ENCODE data around the gene TUBGCP6.
A peak's percentile ranks its signal among the peaks of the same experiment; 100 is the strongest.

TUBGCP6 gene

GRCh38 chr22:50260801-50261614 is 16.2 kb upstream of the TUBGCP6 start:
- FAIRE-seq (peak; percentile 93), DNase-seq (ENCODE audit: insufficient read length) (peak; percentile 77)
- TF ChIP-seq POLR2A (IDR thresholded peaks at IDR 0.05; ENCODE audit: low read depth, low read length) (peak; percentile 55; the same call in 1 of the 2 replicates), TAF1 (IDR thresholded peaks at IDR 0.05; ENCODE audit: borderline replicate concordance, low read depth, low read length) (no peak), POLR2AphosphoS5 (IDR thresholded peaks at IDR 0.05; ENCODE audit: low read depth, low read length) (peak; percentile 23; the same call in 1 of the 2 replicates)

- no peak for TF ChIP-seq POLR2AphosphoS5 (IDR thresholded peaks at IDR 0.05; ENCODE audit: low read depth, low read length)
- no peak for TF ChIP-seq TAF1 (IDR thresholded peaks at IDR 0.05; ENCODE audit: borderline replicate concordance, low read depth, low read length)
- no peak for TF ChIP-seq POLR2A (IDR thresholded peaks at IDR 0.05; ENCODE audit: low read depth, low read length)
- FAIRE-seq (no peak), DNase-seq (ENCODE audit: insufficient read length) (no peak)
Measured at GRCh38 chr22:50260434-50260800, 15.6 kb upstream of the TUBGCP6 start.

GRCh38 chr22:50259302-50259701 is 14.5 kb upstream of the TUBGCP6 start:
- no peak for DNase-seq (ENCODE audit: insufficient read length)
- no peak for FAIRE-seq
- TF ChIP-seq POLR2A (IDR thresholded peaks at IDR 0.05; ENCODE audit: low read depth, low read length) (no peak), TAF1 (IDR thresholded peaks at IDR 0.05; ENCODE audit: borderline replicate concordance, low read depth, low read length) (no peak), POLR2AphosphoS5 (IDR thresholded peaks at IDR 0.05; ENCODE audit: low read depth, low read length) (no peak)

- no peak for DNase-seq (ENCODE audit: insufficient read length)
- TF ChIP-seq POLR2AphosphoS5 (IDR thresholded peaks at IDR 0.05; ENCODE audit: low read depth, low read length) (no peak), TAF1 (IDR thresholded peaks at IDR 0.05; ENCODE audit: borderline replicate concordance, low read depth, low read length) (no peak), POLR2A (IDR thresholded peaks at IDR 0.05; ENCODE audit: low read depth, low read length) (no peak)
- no peak for FAIRE-seq
Measured at GRCh38 chr22:50258361-50259292, 13.8 kb upstream of the TUBGCP6 start.

GRCh38 chr22:50257451-50258360 is 12.9 kb upstream of the TUBGCP6 start:
- FAIRE-seq (no peak), DNase-seq (ENCODE audit: insufficient read length) (no peak)
- TF ChIP-seq TAF1 (IDR thresholded peaks at IDR 0.05; ENCODE audit: borderline replicate concordance, low read depth, low read length) (no peak), POLR2AphosphoS5 (IDR thresholded peaks at IDR 0.05; ENCODE audit: low read depth, low read length) (no peak), POLR2A (IDR thresholded peaks at IDR 0.05; ENCODE audit: low read depth, low read length) (no peak)

- FAIRE-seq (no peak), DNase-seq (ENCODE audit: insufficient read length) (no peak)
- TF ChIP-seq POLR2A (IDR thresholded peaks at IDR 0.05; ENCODE audit: low read depth, low read length) (no peak), TAF1 (IDR thresholded peaks at IDR 0.05; ENCODE audit: borderline replicate concordance, low read depth, low read length) (no peak), POLR2AphosphoS5 (IDR thresholded peaks at IDR 0.05; ENCODE audit: low read depth, low read length) (no peak)
Measured at GRCh38 chr22:50257041-50257440, 12.2 kb upstream of the TUBGCP6 start.

GRCh38 chr22:50256258-50256862 is 11.5 kb upstream of the TUBGCP6 start:
- no peak for DNase-seq (ENCODE audit: insufficient read length)
- no peak for FAIRE-seq
- TF ChIP-seq POLR2A (IDR thresholded peaks at IDR 0.05; ENCODE audit: low read depth, low read length) (no peak), TAF1 (IDR thresholded peaks at IDR 0.05; ENCODE audit: borderline replicate concordance, low read depth, low read length) (no peak), POLR2AphosphoS5 (IDR thresholded peaks at IDR 0.05; ENCODE audit: low read depth, low read length) (no peak)

GRCh38 chr22:50255607-50256006 is 10.8 kb upstream of the TUBGCP6 start:
- DNase-seq (ENCODE audit: insufficient read length) (no peak), FAIRE-seq (no peak)
- TF ChIP-seq POLR2AphosphoS5 (IDR thresholded peaks at IDR 0.05; ENCODE audit: low read depth, low read length) (no peak), POLR2A (IDR thresholded peaks at IDR 0.05; ENCODE audit: low read depth, low read length) (no peak), TAF1 (IDR thresholded peaks at IDR 0.05; ENCODE audit: borderline replicate concordance, low read depth, low read length) (no peak)

GRCh38 chr22:50255099-50255498 is 10.3 kb upstream of the TUBGCP6 start:
- no peak for TF ChIP-seq POLR2A (IDR thresholded peaks at IDR 0.05; ENCODE audit: low read depth, low read length)
- TF ChIP-seq POLR2AphosphoS5 (IDR thresholded peaks at IDR 0.05; ENCODE audit: low read depth, low read length) = no peak
- no peak for TF ChIP-seq TAF1 (IDR thresholded peaks at IDR 0.05; ENCODE audit: borderline replicate concordance, low read depth, low read length)
- no peak for FAIRE-seq
- DNase-seq (ENCODE audit: insufficient read length) = no peak

GRCh38 chr22:50253941-50254340 is 9.1 kb upstream of the TUBGCP6 start:
- TF ChIP-seq POLR2AphosphoS5 (IDR thresholded peaks at IDR 0.05; ENCODE audit: low read depth, low read length) (no peak), POLR2A (IDR thresholded peaks at IDR 0.05; ENCODE audit: low read depth, low read length) (no peak), TAF1 (IDR thresholded peaks at IDR 0.05; ENCODE audit: borderline replicate concordance, low read depth, low read length) (no peak)
- DNase-seq (ENCODE audit: insufficient read length) (no peak), FAIRE-seq (no peak)

All from GM12892 (cell line).